Measurements from ENCODE around the gene HORMAD2.
"Not testable (repeated sequence)": the region's sequence is repeated elsewhere in the genome, so short reads cannot be mapped to it uniquely, and the experiment has no call there.

HORMAD2 gene

DNA sequence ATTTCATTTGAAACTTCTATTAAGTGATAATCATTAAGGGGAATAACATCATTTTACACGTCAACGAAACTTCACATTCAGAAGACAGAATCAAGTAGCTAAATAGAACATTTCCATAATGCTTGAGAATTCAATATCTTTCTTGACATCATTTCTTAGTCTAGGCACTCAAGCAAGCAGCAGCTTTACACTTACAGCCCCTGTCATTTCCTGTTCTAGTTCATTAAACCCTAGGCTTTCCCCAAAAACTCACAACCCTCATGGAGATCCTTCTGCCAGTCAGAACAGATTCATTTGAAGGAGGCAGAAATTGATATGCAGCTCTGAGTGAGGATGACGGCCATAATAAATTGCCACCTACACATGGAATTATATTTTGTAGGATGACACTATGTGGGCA lies 5.3 kb upstream of the HORMAD2 start:
- TF ChIP-seq, protein P1, sequence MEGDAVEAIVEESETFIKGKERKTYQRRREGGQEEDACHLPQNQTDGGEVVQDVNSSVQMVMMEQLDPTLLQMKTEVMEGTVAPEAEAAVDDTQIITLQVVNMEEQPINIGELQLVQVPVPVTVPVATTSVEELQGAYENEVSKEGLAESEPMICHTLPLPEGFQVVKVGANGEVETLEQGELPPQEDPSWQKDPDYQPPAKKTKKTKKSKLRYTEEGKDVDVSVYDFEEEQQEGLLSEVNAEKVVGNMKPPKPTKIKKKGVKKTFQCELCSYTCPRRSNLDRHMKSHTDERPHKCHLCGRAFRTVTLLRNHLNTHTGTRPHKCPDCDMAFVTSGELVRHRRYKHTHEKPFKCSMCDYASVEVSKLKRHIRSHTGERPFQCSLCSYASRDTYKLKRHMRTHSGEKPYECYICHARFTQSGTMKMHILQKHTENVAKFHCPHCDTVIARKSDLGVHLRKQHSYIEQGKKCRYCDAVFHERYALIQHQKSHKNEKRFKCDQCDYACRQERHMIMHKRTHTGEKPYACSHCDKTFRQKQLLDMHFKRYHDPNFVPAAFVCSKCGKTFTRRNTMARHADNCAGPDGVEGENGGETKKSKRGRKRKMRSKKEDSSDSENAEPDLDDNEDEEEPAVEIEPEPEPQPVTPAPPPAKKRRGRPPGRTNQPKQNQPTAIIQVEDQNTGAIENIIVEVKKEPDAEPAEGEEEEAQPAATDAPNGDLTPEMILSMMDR (IDR thresholded peaks at IDR 0.05; ENCODE audit: low read depth, low read length): no peak

DNA sequence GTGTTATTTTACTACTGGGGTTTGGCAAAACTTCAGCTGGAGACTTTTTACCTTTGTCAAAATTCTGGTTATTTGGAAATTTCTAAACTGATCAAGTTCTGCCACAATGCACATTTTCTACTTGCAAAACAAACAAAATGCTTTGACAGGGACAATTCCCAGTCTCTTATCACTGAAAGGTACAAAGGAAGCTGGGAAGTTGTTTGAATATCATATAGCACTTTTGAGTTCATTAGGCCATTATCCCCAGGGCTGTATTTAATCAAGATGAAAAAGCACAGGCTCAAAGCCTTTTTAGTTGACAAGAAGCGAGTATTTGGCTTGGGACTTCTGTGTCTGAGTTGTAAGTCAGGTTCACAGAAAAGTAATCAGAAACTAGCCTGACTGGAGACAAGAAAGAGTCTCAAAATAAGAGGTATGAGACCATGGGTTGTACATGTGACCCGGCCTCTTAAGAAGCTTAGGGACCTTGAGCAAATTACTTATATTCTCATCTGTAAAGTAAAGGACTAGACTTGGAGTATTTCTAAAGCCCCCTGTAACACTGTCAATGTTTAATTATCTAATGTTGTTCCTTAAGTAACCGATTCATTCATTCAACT lies 2.9 kb upstream of the HORMAD2 start:
- no peak overlapping the region for H3K4me3 ChIP-seq (ENCODE audit: low read depth, low read length)
- TF ChIP-seq, protein P1 (IDR thresholded peaks at IDR 0.05; ENCODE audit: low read depth, low read length): no peak

More for the DNA sequence above, 5.3 kb upstream of the HORMAD2 start:
- H3K4me3 ChIP-seq (ENCODE audit: low read depth, low read length): no peak overlapping the region

DNA sequence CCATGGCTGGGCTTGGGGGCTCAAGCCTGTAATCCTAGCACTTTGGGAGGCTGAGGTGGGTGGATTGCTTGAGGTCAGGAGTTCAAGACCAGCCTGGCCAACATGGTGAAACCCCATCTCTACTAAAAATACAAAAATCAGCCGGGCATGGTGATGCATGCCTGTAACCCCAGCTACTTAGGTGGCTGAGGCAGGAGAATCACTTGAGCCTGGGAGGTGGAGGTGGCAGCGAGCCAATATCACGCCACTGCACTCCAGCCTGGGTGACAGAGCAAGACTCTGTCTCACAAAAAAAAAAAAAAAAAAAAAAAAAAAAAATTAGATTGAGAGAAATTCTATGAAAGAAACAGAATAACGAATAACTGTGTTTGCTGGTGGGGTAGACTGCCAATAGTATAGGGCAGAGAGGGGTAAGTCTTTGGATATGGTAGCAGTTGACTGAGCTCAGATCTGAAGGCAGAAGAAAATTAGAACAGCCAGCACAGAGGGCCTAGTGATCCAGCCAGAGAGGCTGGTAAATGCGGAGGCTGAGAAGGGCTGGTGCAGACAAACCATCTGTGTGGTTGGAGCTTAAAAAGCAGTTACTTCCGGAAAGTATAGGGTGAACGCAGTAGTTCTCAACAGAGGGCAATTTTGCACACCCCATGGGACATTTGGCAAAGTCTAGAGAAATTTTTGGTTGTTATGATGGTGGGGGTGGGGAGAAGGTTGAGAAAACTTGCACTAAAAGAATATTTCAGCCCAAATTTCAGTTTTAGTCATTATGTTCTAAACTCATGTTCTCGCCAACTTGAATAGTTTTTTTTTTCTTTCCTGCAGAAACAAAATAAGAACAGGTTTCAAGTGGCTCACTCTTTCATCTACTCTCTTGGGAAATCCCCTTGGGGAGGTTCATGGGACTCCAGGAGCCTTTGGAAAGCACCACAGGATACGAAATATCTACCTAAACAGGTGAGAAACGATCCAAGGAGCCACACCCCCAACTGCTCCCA lies 1.6 kb upstream of the HORMAD2 start:
- no peak overlapping the region for H3K4me3 ChIP-seq (ENCODE audit: low read depth, low read length)

DNA sequence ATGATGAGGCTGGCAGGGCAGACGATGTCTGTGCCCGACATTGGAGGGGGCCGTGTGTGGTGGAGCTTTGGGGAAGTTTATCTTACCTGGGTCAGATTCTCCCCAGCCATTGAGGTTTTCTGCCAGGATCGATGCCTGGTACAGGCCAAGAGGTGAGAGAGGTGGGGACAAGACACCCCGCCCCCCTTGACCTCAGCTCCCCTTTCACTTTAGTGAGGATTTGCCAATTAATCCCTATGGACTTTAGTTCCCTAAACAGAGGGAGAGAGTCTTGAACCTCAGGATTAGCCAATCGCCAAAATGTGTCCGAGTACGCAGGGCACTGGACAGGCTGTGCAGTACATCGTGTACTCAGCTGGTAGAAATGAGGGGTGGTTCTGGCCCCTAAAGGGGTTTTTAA lies 541 bp downstream of the HORMAD2 start:
- H3K4me3 ChIP-seq (ENCODE audit: low read depth, low read length): no peak overlapping the region

More for the DNA sequence above, 1.6 kb upstream of the HORMAD2 start:
- TF ChIP-seq, protein P1 (IDR thresholded peaks at IDR 0.05; ENCODE audit: low read depth, low read length): no peak

DNA sequence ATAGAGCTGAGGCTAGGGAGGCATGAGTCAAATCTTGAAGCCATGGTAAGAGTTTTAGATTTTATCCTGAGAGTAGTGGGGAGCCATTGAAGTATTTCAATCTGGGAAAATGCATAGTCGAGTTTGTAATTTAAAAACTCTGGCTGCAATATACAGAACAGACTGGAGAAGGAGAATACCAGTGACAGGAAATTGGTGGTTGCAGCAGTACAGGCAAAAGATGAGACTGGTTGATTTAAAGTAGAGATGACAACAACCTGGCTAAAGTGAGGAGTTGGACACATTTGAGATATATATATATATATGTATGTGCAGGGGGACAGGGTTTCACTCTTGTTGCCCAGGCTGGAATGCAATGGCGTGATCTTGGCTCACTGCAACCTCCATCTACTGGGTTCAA lies 6.2 kb downstream of the HORMAD2 start:
- TF ChIP-seq, protein P1 (IDR thresholded peaks at IDR 0.05; ENCODE audit: low read depth, low read length): no peak
- no peak overlapping the region for H3K4me3 ChIP-seq (ENCODE audit: low read depth, low read length)

More for the DNA sequence above, 541 bp downstream of the HORMAD2 start:
- TF ChIP-seq, protein P1 (IDR thresholded peaks at IDR 0.05; ENCODE audit: low read depth, low read length): no peak

DNA sequence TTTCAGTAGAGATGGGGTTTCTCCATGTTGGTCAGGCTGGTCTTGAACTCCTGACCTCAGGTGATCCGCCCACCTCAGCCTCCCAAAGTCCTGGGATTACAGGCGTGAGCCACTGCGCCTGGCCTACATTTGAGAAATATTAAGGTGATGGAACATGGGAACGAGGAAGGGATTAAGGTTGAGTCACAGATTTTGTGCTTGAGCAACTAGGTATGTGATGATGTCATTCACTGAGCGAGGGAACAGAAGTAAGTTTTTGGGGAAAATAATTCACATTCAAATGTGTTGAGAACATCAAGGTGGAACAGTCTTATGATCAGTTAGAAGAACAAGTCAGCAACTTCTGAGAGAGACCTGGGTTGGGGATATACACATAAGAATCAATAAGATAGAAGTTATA lies 6.8 kb downstream of the HORMAD2 start:
- H3K4me3 ChIP-seq (ENCODE audit: low read depth, low read length): not testable (repeated sequence)

DNA sequence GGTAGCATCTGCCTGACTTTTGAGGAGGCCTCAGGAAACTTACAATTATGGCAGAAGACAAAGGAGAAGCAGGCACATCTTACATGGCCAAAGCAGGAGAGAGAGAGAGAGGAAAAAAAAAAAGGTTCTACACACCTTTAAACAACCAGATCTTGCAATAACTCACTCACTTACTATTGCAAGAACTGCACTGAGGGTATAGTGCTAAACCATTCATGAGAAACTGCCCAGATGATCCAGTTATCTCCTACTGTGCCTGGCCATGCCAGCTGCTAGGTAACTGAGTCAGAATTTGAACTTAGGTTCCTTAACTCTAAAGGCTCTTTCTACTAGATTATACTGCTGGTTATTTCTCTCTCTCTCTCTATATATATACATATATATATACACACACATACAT lies 7.3 kb downstream of the HORMAD2 start:
- TF ChIP-seq, protein P1 (IDR thresholded peaks at IDR 0.05; ENCODE audit: low read depth, low read length): no peak
- no peak overlapping the region for H3K4me3 ChIP-seq (ENCODE audit: low read depth, low read length)

Data from WI38 (cell line).